Head of caudate nucleus (tissue), 42 donors: ENCODE measurements around the gene MOG.

Experiments used
- DNase-seq, 42 donors: peaks; one replicate each; pipeline versions ENCODE4 v3.0.0 to v3.0.0-alpha.2; 2020 to 2021; ENCODE audit warnings: mixed read lengths in 7 of 42
- intact Hi-C: fragments of 100-400 bp; cut with DNase I; formaldehyde crosslinking; loops from one replicate; pipeline ENCODE4 v1.15.0; 2022

Gene MOG

GRCh38 chr6:29708432-29709179, 51.7 kb downstream of the MOG start:
- peak in 1 of 42 donors; percentile 17 for DNase-seq
- intact Hi-C loops = loop anchor here (5.0 to 10.0 kb wide), 2 partner anchors 46 to 129 kb away; no protein-coding TSS in a partner anchor

GRCh38 chr6:29709188-29709587, 52.3 kb downstream of the MOG start:
- DNase-seq = peak in 1 of 42 donors; percentile 38

GRCh38 chr6:29710281-29710941, 53.5 kb downstream of the MOG start:
- DNase-seq = peak in 2 of 42 donors; percentile 13 to 15
- intact Hi-C loops = no loop called here

More at GRCh38 chr6:29709188-29709587, 52.3 kb downstream of the MOG start:
- intact Hi-C loops = loop anchor here (5.0 to 10.0 kb wide), 2 partner anchors 46 to 128 kb away; no protein-coding TSS in a partner anchor

- intact Hi-C loops = no loop called here
- peak in 1 of 42 donors; percentile 37 for DNase-seq
Measured at GRCh38 chr6:29720863-29721262, 64.0 kb downstream of the MOG start.
